WTC11 (cell line): ENCODE measurements around the gene STAT3.

Experiments used
- CTCF ChIP-seq: fragments of 200-600 bp; IDR thresholded peaks from 2 replicates; pipeline ENCODE4 v1.8.0; 2022; ENCODE audit warnings: antibody characterized with exemption
- MAX ChIP-seq: sonication (generic); formaldehyde crosslinking; IDR thresholded peaks from 2 replicates; pipeline ENCODE4 v1.8.0; 2022; ENCODE audit warnings: mild to moderate bottlenecking, missing genetic modification reagents
- NFYB ChIP-seq: sonication (generic); formaldehyde crosslinking; conservative IDR thresholded peaks from 2 replicates; pipeline ENCODE4 v1.8.0; 2022; ENCODE audit warnings: low read depth, missing genetic modification reagents
- NR2C2 ChIP-seq: sonication (generic); formaldehyde crosslinking; IDR thresholded peaks from 2 replicates; pipeline ENCODE4 v1.8.0; 2022; ENCODE audit warnings: mild to moderate bottlenecking, missing genetic modification reagents
- TEAD4 ChIP-seq: sonication (generic); formaldehyde crosslinking; IDR thresholded peaks from 2 replicates; pipeline ENCODE4 v1.8.0; 2022; ENCODE audit warnings: mild to moderate bottlenecking, missing genetic modification reagents
- ZNF121 ChIP-seq: sonication (generic); formaldehyde crosslinking; IDR thresholded peaks from 2 replicates; pipeline ENCODE4 v1.8.0; 2023; ENCODE audit warnings: missing genetic modification reagents
- TF ChIP-seq, protein P1 (sequence below): sonication (generic); formaldehyde crosslinking; conservative IDR thresholded peaks from 2 replicates; pipeline ENCODE4 v1.8.1; 2022; ENCODE audit warnings: mild to moderate bottlenecking, missing genetic modification reagents
- TF ChIP-seq, protein P2 (sequence below): sonication (generic); formaldehyde crosslinking; IDR thresholded peaks from 2 replicates; pipeline ENCODE4 v1.8.0; 2023; ENCODE audit warnings: missing genetic modification reagents
- TF ChIP-seq, protein P3 (sequence below): fragments of 250-450 bp; sonication (Bioruptor Pico); IDR thresholded peaks from 2 replicates; pipeline ENCODE4 v1.8.0; 2021; ENCODE audit warnings: mild to moderate bottlenecking

- no peak for TF ChIP-seq CTCF
- no peak for TF ChIP-seq NR2C2 (CRISPR knock-in tag)
- TF ChIP-seq, protein P1, sequence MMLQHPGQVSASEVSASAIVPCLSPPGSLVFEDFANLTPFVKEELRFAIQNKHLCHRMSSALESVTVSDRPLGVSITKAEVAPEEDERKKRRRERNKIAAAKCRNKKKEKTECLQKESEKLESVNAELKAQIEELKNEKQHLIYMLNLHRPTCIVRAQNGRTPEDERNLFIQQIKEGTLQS: no peak
- TF ChIP-seq, protein P2, sequence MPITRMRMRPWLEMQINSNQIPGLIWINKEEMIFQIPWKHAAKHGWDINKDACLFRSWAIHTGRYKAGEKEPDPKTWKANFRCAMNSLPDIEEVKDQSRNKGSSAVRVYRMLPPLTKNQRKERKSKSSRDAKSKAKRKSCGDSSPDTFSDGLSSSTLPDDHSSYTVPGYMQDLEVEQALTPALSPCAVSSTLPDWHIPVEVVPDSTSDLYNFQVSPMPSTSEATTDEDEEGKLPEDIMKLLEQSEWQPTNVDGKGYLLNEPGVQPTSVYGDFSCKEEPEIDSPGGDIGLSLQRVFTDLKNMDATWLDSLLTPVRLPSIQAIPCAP: no peak
- TF ChIP-seq ZNF121: no peak
- no peak for TF ChIP-seq MAX
- TF ChIP-seq, protein P3, sequence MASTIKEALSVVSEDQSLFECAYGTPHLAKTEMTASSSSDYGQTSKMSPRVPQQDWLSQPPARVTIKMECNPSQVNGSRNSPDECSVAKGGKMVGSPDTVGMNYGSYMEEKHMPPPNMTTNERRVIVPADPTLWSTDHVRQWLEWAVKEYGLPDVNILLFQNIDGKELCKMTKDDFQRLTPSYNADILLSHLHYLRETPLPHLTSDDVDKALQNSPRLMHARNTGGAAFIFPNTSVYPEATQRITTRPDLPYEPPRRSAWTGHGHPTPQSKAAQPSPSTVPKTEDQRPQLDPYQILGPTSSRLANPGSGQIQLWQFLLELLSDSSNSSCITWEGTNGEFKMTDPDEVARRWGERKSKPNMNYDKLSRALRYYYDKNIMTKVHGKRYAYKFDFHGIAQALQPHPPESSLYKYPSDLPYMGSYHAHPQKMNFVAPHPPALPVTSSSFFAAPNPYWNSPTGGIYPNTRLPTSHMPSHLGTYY (CRISPR knock-in tag): no peak
- no peak for TF ChIP-seq TEAD4 (CRISPR knock-in tag)
- no peak for TF ChIP-seq NFYB
Observed at GRCh38 chr17:42289611-42290181, 98.5 kb downstream of the STAT3 start.
